HG03175 (cell line): Measurements from ENCODE around the gene ILK.

ENCODE experiments used
- ATAC-seq: cut with Tn5 transposase; IDR thresholded peaks from one replicate; pipeline ENCODE4 v1.9.1; 2021; ENCODE audit warnings: mild to moderate bottlenecking, moderate library complexity; ENCODE audit not compliant: unreplicated experiment

The ILK gene

DNA sequence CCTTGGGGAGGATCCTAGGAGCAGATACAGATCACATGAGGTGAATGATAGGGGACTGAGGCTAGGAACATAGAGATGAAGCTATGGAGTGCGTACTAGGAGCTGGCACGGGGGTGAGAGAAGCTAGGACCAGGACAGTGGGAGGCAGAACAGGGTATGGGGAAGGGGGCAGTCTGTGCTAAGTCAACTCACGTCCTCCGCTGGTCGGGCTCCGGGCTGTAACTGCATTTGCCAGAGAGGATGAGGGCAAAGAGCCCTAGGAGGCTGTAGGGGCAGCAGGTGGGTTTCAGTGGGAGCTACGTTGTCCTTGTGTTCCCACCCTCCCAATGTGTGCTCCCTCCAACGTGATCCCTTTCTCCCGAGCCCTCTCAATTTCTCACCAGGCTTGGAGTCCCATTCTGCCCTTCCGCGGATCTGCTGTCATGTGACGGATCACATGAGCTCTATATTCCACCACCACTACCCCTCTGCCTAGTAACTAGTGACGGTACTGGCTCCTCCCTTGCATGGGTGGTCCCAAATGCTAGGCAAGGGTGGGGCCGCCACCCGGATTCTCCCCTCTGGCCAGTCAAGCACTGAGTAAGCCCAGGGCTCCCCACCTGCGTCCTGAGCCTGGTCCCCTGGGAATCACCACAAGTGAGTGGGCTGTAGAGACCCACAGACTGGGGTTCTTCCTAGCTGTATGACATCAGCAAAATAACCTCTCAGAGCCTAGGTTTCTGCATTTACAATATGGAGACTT lies 15.6 kb downstream of the ILK start, which contains the start of gene TPP1:
TPP1 (minus strand) TSS at position 419 of the 742 bp plus-strand sequence; CDS start at position 397, 22 bp downstream.
- ATAC-seq, result peak; percentile 100

DNA sequence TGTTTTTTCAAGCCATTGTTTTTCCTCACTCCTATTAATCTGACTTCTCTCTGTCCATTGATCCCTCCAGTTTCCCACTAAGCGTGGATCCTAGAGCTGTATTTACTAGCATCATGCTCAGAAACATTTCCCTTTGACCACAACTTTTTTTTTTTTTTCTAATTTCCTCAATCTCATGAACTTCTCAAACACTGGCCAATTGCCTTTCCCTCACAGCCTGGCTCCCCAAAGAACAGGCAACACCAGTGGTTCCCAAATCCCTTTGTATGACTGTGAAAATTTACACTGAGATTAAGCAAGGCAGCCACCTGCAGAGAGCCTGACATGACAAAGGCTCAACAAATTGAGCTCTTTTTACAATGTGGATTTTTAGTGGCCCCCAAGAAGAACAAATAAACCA lies 17.1 kb downstream of the ILK start:
- no peak for ATAC-seq

GRCh38 chr11:6621711-6622211 lies 18.2 kb downstream of the ILK start:
- ATAC-seq, result no peak

- ATAC-seq, result no peak
Observed at GRCh38 chr11:6622261-6623171, 18.9 kb downstream of the ILK start.

DNA sequence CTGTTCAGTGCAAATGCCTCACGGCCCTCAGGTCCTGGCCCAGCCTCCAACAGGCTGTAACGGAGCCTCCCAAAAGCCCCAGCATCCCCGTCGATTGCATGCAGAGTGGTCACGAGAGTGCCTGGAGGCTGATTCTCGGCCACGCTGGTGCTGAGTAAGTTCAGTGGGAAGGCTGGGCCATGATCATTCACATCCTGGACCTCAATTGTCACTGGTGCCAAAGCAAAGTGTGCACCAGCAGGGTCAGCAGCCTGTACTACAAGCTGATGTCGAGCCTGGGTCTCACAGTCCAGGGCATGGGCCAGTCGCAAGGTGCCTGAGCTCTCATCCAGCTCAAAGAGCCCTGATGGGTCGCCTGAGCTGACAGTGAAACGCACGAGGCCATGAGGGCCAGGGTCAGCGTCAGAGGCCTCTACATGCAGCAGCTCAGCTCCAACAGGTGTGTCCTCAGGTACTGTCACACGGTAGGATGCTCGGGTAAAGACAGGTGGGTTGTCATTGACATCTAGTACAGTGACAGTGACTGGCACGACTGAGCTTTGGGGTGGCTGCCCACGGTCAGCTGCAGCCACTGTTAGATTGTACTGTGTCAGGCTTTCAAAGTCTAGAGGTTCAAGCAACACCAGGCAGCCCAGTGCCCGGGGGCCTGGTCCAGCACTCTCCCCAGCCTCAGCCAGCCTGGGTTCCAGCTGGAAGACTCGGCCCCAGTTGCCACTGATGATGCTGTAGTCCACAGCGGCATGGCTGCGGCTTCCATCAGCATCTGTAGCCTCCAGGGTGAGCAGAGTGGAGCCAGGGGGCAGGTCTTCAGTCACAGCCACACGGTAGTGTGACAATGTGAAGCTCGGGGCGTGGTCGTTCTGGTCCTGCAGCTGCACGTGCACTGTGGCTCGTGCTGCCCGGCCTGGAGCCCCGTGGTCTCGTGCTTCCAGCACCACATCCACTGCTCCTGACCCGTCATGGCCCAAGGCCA lies 20.1 kb downstream of the ILK start:
- ATAC-seq, result no peak

DNA sequence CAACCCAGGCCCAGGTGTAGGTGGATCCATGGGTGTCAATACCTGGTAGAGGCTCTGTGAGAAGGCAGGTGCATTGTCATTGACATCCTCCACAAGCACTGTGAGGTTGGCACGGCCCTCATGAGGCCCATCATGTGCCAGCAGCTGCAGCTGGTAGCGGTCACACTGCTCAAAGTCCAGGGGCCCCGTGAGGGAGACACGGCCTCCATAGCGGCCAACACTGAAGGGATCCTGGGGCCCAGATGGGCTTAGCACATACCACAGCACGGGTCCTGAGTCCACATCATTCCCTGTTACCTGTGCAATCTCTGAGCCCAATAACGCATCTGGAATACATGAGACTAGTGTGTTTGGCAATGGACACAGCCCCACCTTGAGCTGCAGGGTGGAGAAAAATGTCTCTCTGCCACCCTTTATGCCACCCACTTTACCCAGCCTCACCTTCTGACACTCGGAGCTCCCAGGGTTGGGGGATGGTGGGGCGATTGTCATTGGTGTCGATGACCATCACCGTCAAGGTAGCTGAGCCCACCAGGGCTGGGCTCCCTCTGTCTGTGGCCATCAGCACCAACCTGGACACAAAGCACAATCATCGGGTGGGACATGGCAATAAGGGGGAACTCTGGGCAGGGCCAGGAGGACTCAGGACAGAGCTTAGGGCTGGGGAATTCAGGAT lies 21.7 kb downstream of the ILK start:
- ATAC-seq, result no peak

DNA sequence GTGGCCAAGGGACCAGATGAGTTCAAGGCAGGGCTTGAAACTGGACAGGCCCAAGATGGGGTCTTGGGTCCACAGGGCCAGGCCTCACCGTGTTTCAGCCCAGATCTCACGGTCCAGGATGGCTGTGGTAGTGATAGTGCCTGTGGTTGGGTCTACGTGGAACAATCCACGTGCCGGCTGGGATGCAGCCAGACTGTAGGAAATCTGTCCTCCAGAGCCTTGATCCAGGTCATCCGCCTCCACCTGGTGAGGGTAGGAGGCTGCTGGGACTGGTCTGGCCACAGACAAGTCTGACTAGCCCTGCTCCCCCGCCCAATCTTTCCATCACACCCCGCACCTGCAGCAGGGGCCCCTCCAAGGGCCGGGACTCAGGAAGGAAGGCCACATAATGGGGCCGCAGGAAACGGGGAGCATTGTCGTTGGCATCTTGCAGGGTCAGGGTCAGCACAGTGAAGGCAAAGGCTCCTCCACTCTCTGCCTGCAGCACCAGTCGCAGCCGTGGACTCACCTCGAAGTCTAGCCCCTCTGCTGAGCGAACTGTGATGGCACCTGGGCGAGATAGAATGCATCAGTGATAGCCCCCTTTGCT lies 22.4 kb downstream of the ILK start:
- ATAC-seq, result no peak

DNA sequence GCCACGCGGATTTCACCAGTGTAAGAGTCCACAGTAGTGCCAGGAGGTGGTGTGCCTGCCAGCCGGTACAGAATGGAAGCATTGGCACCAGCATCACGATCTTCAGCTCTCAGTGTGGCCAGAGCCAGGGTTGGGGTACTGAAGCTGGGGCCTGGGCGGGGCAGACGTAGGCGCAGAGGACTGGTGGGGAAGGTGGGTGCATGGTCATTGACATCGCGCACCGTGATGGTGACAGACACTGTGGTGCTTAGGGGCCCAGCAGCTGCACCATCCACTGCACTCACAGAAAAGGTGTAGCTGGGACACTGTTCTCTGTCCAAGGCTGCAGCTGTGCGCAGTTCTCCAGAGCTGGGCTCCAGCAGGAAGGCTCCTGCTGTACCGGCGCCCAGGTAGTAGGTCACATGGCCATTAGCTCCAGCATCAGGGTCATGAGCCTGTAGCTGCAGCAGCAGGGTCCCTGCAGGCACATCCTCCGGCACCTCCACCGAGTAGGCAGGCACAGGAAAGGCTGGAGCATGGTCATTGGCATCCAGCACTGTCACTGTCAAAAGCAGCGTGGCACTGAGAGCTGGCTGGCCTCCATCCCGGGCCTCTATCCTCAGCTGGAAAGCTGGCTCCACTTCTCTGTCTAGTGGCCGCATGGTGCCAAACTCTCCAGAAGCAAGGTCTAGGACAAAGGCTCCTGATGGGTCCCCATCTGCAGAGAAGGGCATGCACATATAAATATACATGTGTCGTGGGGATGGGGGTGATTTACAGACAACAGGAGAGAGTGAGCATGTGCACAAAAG lies 23.6 kb downstream of the ILK start:
- no peak for ATAC-seq

- ATAC-seq, result peak; percentile 77
Observed at GRCh38 chr11:6627762-6628241, 24.2 kb downstream of the ILK start.

DNA sequence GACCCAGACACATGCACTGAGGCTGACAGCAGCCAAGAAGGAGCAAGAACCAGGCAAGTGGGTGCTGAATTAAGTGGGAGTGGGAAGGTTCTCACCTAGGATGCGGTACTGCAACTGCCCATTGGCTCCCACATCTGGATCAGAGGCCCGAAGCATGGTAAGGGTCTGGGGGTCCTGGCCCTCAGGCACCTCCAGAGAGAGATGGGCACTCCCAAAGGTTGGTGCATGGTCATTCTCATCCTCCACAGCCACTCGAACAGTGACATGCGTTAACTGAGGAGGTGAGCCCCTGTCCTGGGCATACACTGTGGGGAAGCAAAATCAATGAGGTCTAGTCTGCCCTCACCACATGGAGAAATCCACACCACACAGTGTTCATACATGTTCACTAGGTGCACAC lies 25.0 kb downstream of the ILK start:
- no peak for ATAC-seq

- ATAC-seq, result no peak
Observed at GRCh38 chr11:6629573-6629891, 26.0 kb downstream of the ILK start.

- ATAC-seq, result no peak
Observed at GRCh38 chr11:6629892-6630631, 26.5 kb downstream of the ILK start.

DNA sequence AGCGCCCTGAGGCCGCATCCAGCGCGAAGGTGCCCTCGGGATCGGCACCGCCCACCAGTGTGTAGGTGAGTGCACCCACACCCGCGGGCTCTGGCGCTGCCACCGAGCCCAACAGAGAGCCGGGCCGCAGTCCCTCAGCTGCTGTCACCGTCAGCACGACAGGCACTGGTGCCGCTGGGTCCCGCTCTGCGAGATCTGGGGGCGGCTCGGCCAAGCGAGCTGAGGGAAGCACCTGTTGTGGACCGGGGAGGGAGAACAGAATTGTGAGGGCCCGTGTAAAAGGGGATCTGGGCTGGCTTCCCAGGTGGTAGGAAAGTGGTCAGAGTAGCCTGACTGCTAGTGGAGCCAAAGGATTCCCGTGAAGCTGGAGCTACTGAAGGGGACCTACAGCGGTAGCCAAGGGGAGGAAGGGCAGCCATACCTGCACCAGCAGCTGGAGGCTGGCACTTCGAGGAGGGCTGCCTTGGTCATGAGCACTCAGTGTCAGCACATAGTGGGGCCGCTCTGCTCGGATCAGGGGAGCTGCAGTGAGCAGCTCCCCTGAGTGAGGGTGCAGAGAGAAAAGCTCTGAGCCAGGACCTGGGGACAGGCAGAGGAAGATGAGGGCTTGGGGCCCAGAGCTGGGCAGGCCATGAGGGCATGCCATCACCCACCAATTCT lies 27.2 kb downstream of the ILK start:
- no peak for ATAC-seq

DNA sequence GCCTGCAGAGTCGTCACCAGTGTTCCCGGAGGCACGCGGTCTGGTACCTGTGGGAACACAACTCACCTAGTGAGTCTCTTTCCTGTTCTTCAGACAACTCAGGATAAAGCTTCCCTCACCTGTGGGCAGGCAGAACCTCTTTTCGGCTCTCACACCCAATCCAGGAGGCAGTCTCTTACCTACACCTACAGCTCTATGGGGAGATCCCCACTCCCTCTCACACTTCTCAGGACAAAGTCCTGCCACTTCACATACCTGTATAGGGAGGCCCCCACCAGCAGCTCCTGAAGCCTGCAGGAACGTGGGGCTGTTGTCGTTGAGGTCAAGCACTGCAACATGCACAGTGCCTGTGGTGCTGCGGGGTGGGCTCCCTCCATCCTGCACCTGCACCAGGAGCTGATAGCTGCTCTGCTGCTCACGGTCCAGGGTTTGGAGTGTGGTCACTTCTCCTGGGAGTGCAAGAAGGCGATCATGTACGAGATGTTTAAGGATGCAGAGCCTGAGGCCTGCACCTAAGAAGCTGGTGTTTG lies 27.9 kb downstream of the ILK start:
- no peak for ATAC-seq

GRCh38 chr11:6632116-6633073 lies 28.8 kb downstream of the ILK start:
- no peak for ATAC-seq
